NCI-H128 (cell line): ENCODE measurements around the gene CSF1R.

Source experiments
- DNase-seq: peaks from one replicate; lab custom pipeline; 2025; ENCODE audit not compliant: unreplicated experiment; lab: John Stamatoyannopoulos, UW

CSF1R gene

GRCh38 chr5:150073086-150073625 lies 13.2 kb downstream of the CSF1R start:
- DNase-seq: no peak

DNA sequence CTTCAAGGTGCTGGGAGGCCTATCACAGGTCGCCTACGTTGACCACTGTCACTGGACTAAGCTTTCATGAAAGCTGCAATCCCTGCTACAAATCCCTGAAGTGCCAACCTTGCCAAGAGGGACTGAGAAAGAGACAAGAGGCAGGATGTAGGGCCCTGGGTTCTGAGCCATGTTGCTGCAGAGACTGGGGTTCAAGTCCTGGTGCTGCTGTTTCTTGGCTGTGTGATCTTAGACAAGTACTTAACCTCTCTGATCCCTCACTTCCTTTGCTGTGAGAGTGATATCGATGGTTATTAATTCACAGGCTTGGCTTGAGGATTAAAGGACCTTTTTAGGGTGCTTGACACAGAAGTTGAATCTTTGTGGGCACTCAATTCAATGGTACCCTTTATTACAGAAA lies 15.5 kb downstream of the CSF1R start:
- DNase-seq: no peak

DNA sequence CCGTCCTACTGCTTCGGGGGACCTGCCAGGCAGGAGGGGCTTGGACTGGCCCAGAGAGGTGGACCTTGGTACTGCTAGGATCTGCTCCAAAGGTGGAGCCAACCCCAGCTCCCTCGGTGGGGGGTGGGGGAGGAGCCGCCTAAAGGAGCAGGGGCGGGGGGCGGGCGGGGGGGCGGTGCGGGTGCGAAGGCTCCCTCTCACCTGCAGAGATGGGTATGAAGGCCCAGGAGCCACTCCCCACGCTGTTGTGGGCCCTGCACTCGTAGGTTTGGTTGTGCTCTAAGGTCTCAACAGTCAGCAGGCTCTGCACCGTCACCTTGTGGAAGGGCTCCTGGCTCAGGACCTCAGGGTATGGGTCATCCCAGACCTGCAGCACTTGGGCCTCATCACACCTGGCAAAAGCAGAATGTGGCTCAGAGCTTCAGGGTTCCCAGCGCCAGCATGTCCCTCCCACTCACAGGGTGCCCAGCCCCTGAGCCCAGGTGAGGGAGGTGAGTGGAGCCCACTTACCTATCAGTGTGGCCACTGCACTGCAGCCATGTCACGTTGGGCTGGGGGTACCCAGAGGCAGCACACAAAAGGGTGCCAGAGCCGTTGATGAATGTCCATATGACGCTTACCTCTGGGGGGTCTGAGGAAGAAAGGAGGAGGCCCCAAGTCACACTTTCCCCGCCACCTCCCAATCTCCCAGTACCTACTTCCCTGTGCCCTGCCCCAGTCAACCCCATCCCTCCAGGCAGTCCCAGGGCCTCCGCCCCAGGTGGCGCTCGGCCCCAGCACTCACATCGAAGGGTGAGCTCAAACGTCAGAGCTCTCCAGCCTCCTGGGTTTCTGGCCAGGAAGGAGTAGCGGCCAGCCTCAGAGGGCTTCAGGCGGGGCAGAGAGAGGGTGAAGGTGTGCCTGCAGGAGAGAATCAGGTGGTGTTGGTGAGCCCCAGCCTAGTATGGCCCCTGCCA lies 16.4 kb downstream of the CSF1R start:
- DNase-seq: no peak

GRCh38 chr5:150068961-150069645 lies 17.3 kb downstream of the CSF1R start:
- DNase-seq: no peak

GRCh38 chr5:150068472-150068871 lies 17.9 kb downstream of the CSF1R start:
- DNase-seq: no peak

DNA sequence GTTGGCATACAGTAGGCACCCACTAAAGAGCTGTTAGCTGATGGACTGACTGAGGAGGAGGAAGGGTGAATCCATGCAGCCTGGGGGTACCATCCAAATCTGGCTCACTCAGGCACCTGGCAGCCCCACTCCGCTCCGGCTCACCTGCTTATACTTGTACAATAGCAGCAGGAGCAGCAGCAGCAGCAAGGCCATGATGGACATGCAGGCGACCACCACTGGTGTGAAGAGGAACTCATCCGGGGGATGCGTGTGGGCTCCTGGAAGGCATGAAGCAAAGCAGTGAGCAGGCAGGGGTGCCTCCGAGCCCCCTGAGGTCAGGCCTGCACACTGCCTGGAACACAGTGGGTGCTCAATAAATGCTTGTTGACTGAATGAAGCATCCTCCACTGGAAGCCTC lies 18.3 kb downstream of the CSF1R start:
- DNase-seq: no peak

DNA sequence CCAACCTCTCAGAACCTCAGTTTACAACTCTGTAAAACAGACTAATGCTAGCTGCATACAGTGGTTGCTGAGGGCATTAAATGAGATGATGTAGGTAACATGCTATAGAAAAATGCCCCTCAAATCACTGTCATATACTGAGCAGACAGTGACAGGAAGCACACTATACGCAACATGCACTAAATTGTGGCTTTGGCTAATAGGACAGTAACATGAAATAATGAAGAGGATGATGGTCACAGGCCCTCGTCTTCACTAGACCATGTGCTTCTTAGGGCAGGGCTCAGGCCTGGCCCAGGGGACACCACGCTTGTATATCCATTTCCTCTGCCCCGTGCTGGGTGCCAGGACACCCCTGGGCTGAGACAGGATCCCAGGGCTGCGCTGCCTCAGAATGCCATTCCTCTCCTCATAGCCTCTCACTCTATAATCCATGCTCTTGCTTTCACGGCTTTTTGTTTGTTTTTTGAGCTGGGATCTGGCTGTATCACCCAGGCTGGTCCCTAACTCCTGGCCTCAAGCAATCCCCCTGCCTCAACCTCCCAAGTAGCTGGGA lies 18.9 kb downstream of the CSF1R start:
- DNase-seq: no peak

- no peak for DNase-seq
Observed at GRCh38 chr5:150066901-150067396, 19.4 kb downstream of the CSF1R start.

DNA sequence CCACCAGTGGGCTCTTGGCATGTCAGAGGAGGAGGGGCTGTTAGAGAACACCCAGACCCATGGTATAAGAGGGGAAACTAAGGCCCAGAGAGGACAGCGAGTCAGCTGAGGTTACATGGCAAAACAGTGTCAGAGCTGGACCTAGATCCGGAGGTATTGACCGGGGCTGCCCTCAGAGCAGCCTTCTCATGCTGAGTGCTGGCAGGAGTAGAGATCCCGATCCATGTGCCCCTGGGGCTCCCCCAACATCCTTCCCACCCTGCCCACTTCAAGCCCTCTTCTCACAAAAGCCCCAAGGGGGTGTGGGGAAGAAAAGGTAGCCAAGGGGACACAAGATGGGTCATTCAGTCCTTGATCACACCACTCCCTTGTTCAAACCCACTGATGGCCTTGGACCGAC lies 19.9 kb downstream of the CSF1R start:
- no peak for DNase-seq

DNA sequence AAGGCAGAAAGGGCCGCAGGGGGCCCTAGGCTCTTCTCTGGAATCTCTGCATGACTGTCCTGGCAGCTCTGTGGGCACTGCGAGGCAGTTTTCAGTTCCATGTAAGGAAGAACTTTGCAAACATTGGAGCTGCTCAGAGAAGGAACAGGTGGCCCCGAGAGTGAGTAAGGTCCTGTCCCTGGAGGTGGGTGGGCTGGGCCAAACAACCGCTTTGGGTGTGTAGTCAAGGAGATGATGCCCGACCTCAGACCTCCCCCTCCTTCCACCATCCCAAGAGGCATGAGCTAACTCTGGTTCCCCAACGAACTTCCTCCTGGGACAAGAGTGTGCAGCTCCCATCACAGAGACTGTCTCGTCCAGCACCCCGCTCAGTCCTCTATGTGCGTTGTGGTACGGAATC lies 20.5 kb downstream of the CSF1R start:
- DNase-seq: no peak

DNA sequence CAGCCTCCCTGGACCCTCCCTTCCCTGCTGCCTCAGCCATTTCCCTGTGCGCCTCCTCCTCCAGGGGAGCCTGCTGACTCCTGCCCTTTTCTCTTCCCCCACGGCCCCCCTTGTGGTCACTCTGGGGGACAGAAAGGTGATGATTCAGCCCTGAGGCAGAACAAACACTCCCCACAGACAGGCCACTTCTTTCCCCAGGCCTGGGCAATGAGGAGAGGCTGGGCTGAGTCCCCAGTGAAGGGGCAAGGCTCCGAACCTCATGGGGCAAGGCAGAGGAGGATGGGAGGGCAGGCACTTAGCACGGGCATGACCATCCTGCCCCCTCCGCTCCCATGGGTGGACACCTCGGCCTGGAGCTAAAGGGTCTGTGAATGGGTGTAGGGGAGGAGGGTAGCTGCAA lies 21.0 kb downstream of the CSF1R start:
- no peak for DNase-seq

- DNase-seq: no peak
Observed at GRCh38 chr5:150064681-150065220, 21.6 kb downstream of the CSF1R start.

DNA sequence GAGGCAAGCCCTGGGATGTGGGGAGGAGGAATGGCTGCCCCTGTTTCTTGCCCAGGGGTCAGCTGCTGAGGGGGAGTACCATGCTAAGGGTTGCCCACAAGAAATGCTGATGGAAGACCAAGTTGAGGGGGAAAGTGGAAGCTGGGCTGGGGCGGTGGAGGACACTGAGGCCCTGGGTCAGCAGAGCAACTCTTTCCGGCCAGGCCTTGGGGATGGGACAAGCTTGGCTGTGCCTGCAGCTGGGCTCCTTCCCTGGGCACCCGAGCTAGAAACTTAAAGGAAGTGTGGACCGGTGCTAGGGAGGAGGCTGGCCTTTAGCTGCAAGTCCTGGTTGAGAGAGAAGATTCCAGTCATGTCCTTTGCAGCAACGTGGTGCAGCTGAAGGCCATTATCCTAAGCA lies 22.7 kb downstream of the CSF1R start:
- no peak for DNase-seq

- no peak for DNase-seq
Observed at GRCh38 chr5:150062216-150062922, 24.0 kb downstream of the CSF1R start.

DNA sequence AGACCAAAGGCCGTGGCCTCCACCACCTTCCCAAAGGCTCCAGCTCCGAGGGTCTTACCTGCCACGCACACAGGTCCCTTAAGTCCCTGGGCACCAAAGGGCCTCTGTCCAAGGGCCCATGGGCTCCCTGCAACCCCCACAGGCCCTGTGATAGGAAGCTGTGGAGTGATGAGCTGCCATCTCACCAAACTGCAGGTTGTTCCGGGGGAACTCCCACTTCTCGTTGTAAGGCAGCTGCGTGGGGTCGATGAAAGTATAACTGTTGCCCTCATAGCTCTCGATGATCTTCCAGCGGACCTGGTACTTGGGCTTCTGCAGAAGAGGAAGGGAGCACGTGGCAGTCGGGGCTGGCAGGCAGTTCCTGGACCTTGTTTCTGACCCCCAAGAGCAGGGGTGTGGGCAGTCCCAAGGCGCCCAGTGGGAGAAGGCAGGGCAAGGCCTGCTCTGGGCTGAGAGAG lies 24.8 kb downstream of the CSF1R start:
- no peak for DNase-seq

- DNase-seq: no peak
Observed at GRCh38 chr5:150060471-150060870, 25.9 kb downstream of the CSF1R start.

DNA sequence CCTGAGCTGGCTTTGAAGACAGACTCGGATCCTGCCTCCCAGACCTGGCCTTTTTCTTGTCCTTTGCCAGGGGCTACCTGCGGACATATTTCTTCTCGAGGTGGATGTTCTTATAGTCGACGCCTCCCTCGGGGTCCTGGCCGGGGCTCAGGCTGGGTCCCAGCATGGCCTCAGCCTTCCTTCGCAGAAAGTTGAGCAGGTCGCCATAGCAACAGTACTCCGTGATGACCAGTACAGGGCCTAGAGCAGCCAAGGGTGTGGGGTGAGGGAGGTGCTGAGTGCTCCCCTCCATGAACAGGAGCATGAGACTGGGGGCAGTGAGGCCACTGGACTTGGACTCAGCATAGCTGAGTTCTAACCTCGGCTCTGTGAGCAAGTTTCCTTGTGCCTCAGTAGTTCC lies 26.7 kb downstream of the CSF1R start:
- no peak for DNase-seq

DNA sequence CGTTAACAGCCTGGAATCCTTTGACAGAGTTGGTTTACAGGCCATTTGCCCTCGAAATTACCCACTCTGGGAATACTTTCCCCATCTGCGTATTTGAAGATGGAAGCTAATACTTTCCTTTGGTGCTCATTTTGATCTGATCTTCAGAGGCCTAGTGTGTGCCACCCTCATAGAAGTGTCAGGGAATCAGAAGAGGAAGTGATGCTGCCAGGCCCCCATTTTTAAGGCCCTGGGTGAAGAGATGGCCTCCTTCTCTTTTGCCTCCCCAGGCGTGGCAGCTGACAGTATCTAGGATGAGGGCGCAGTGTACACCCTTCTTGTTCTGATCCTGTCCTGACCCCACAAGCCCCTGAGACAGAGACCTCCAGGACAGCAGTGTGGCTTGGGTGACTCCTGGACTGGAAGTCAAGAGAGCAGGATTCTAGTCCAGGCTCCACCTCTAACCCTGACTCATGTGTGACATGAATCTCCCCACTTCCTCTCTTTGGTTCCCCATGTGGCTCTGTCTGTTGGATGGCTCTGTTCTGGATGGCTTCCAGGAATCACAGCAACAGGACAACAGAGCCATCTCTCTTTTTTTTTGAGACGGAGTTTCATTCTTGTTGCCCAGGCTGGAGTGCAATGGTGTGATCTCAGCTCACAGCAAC lies 27.8 kb downstream of the CSF1R start:
- no peak for DNase-seq

DNA sequence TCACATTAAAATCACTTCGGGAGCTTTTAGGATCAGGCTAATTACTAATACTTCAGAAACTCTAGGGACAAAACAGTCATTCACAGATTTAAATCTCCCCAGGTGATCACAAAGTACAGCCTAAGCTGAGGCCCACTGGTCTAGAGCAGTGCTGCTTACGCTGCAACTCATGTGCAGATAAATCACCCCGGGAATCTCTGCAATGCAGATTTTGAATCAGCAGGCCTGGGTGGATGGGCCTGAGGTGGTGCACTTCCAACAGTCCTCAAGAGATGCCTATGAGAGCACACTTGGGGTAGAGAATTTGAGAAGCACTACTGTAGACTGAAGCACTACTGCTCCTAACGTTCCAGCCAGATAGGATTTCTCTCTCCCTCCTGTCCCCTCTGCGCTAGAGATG lies 28.4 kb downstream of the CSF1R start:
- no peak for DNase-seq

DNA sequence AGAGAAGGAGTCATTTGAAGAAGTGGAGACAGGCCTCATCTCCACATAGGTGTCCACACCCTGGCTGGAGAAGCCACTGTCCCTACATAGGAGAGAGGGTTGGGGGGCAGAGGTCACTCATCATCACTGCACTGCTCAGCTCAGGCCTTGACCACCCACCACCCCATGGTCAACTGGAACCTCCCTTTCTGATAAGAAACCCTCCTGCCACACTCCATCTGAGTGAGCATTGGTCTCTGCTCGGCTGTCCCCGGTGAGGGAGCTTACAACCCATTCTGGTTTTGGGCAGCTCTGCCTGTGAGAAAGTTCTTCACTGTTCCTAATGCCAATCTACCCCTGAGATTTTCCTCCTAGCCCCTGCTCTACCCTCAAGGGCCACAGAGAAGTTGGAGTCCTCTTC lies 28.8 kb downstream of the CSF1R start:
- no peak for DNase-seq
